Measurements from ENCODE around the gene IBTK.
"Not testable (repeated sequence)": the region's sequence is repeated elsewhere in the genome, so short reads cannot be mapped to it uniquely, and the experiment has no call there.

DNA sequence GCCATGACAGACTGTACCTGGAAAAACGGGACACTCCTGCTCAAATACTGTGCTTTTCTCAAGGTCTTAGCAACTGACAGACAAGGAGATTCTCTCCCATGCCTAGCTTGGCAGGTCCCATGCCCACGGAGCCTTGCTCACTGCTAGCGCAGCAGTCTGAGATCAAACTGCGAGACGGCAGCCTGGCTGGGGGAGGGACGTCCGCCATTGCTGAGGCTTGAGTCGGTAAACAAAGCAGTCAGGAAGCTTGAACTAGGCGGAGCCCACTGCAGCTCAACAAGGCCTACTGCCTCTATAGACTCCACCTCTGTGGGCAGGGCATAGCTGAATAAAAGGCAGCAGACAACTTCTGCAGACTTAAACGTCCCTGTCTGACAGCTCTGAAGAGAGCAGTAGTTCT is 96.4 kb downstream of the IBTK start:
- TF ChIP-seq, protein P1, sequence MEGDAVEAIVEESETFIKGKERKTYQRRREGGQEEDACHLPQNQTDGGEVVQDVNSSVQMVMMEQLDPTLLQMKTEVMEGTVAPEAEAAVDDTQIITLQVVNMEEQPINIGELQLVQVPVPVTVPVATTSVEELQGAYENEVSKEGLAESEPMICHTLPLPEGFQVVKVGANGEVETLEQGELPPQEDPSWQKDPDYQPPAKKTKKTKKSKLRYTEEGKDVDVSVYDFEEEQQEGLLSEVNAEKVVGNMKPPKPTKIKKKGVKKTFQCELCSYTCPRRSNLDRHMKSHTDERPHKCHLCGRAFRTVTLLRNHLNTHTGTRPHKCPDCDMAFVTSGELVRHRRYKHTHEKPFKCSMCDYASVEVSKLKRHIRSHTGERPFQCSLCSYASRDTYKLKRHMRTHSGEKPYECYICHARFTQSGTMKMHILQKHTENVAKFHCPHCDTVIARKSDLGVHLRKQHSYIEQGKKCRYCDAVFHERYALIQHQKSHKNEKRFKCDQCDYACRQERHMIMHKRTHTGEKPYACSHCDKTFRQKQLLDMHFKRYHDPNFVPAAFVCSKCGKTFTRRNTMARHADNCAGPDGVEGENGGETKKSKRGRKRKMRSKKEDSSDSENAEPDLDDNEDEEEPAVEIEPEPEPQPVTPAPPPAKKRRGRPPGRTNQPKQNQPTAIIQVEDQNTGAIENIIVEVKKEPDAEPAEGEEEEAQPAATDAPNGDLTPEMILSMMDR (conservative IDR thresholded peaks at IDR 0.05; ENCODE audit: low read length), result not testable (repeated sequence)
- not testable (repeated sequence) for TF ChIP-seq EZH2phosphoT487 (IDR thresholded peaks at IDR 0.05; ENCODE audit: borderline replicate concordance)

All from Loucy (cell line).